GM12878 (cell line): ENCODE measurements around the gene OSBPL3. TPM values are rescaled to one million over a fixed set of nuclear protein-coding genes. Genes with fewer than 3 reads are reported as not detected.
A peak's percentile ranks its signal among the peaks of the same experiment; 100 is the strongest.

Experiments
- ATF7 ChIP-seq: fragments of 450-650 bp; IDR thresholded peaks from 2 replicates; pipeline ENCODE4 v1.6.1; 2016; ENCODE audit warnings: low read depth, mild to moderate bottlenecking
- CREB1 ChIP-seq: IDR thresholded peaks from 2 replicates; pipeline ENCODE4 v1.6.1; 2012; ENCODE audit warnings: low read depth, mild to moderate bottlenecking, inconsistent platforms
- CTCF ChIP-seq, 3 experiments: IDR thresholded peaks in 2 of 3; conservative IDR thresholded peaks in 1 of 3; 2 replicates each; pipeline ENCODE4 v1.5.1; 2011; ENCODE audit warnings: low read depth in 3 of 3, low read length in 3 of 3, mild to moderate bottlenecking in 3 of 3, control low read depth in 2 of 3, moderate library complexity in 2 of 3, inconsistent platforms in 1 of 3, mixed read lengths in 1 of 3; ENCODE audit not compliant: control insufficient read depth in 2 of 3, insufficient read depth in 1 of 3; ENCODE audit errors: extremely low read depth in 1 of 3
- EGR1 ChIP-seq, 2 experiments: IDR thresholded peaks; 1 replicate in 1 of 2; 2 replicates in 1 of 2; pipeline ENCODE4 v1.6.1; 2011 to 2012; ENCODE audit warnings: low read depth in 2 of 2, low read length in 2 of 2, borderline replicate concordance in 1 of 2, mild to moderate bottlenecking in 1 of 2, moderate library complexity in 1 of 2
- ELK1 ChIP-seq: IDR thresholded peaks from 2 replicates; pipeline ENCODE4 v1.6.1; 2012; ENCODE audit warnings: low read depth, low read length, improper control_type of control experiment
- GABPA ChIP-seq: IDR thresholded peaks from 2 replicates; pipeline ENCODE4 v1.6.1; 2014; ENCODE audit warnings: antibody characterized with exemption, low read depth, mild to moderate bottlenecking, inconsistent platforms
- KDM1A ChIP-seq: fragments of 200-600 bp; sonication (generic); IDR thresholded peaks from 2 replicates; pipeline ENCODE4 v1.6.1; 2016; ENCODE audit warnings: borderline replicate concordance
- NKRF ChIP-seq: fragments of 450-650 bp; conservative IDR thresholded peaks from 2 replicates; pipeline ENCODE4 v1.6.1; 2017; ENCODE audit warnings: mild to moderate bottlenecking, moderate library complexity
- PBX3 ChIP-seq: IDR thresholded peaks from 2 replicates; pipeline ENCODE4 v1.6.1; 2011; ENCODE audit warnings: mild to moderate bottlenecking, low read depth, low read length, moderate library complexity; ENCODE audit not compliant: insufficient replicate concordance
- POU2F2 ChIP-seq: IDR thresholded peaks from 3 replicates; pipeline ENCODE4 v1.6.1; 2011; ENCODE audit warnings: low read depth, mild to moderate bottlenecking, low read length, borderline replicate concordance
- RCOR1 ChIP-seq: conservative IDR thresholded peaks from 2 replicates; pipeline ENCODE4 v1.6.1; 2012; ENCODE audit warnings: low read depth, low read length, improper control_type of control experiment
- REST ChIP-seq: IDR thresholded peaks from 2 replicates; pipeline ENCODE4 v1.6.1; 2012; ENCODE audit warnings: mild to moderate bottlenecking, low read depth, low read length
- SIX5 ChIP-seq: IDR thresholded peaks from 2 replicates; pipeline ENCODE4 v1.6.1; 2011; ENCODE audit warnings: mild to moderate bottlenecking, low read depth, low read length, moderate library complexity; ENCODE audit not compliant: severe bottlenecking
- ZNF384 ChIP-seq: IDR thresholded peaks from 2 replicates; pipeline ENCODE4 v1.6.1; 2012; ENCODE audit warnings: low read depth, mild to moderate bottlenecking, low read length, improper control_type of control experiment, borderline replicate concordance
- ZNF687 ChIP-seq: fragments of 450-650 bp; IDR thresholded peaks from 2 replicates; pipeline ENCODE4 v1.6.1; 2017; ENCODE audit warnings: mild to moderate bottlenecking, moderate library complexity
- polyA plus RNA-seq, 11 experiments: library from polyadenylated mRNA; depleted of rRNA in 4 of 11; unstranded in 6 of 11; stranded (reverse) in 5 of 11; fragments of >200 nt; fragmentation: Nextera tagmentation in 4 of 11; fragmentation: Illumina TruSeq in 1 of 11; extraction: Ambion mirVana in 4 of 11; extraction: Trizol in 1 of 11; gene quantifications; 1 replicate in 1 of 11; 2 replicates in 10 of 11; pipeline versions ENCODE4 v1.2.1 to v1.2.3, GENCODE V29; 2011 to 2016; ENCODE audit warnings: inconsistent platforms in 2 of 11, missing spikeins in 2 of 11, low read depth in 1 of 11
- total RNA-seq, 4 experiments: library from RNA; depleted of rRNA in 3 of 4; stranded (reverse); fragments of >200 nt in 3 of 4; fragmentation: Illumina TruSeq in 1 of 4; extraction: Trizol in 1 of 4; gene quantifications; 2 replicates each; pipeline versions ENCODE4 v1.2.1 to v1.2.3, GENCODE V29; 2013 to 2021

Gene OSBPL3
- total and polyA plus RNA-seq, 10 of the 15 experiments (the other 5 are each of a cell fraction or from before 2014, with no cell fraction given), result 6.1 to 46.6 (median 27.0) TPM

- TF ChIP-seq ZNF384, result no peak
- no peak for TF ChIP-seq SIX5
- no peak for TF ChIP-seq PBX3
- peak; percentile 72 for TF ChIP-seq ATF7
- TF ChIP-seq GABPA, result 0 out of 2 replicates have a peak, but pooled peaks have one; percentile 44
- TF ChIP-seq EGR1 (IDR thresholded peaks at IDR 0.05; ENCODE audit: borderline replicate concordance in 1 of 2, low read depth in 2 of 2, low read length in 2 of 2), result no peak
- TF ChIP-seq CREB1, result peak; percentile 67
- TF ChIP-seq RCOR1, result no peak
- TF ChIP-seq KDM1A, result no peak
- TF ChIP-seq POU2F2, result no peak
- no peak for TF ChIP-seq REST
- no peak for TF ChIP-seq NKRF
- no peak for TF ChIP-seq ZNF687
- TF ChIP-seq ELK1, result no peak
- no peak for TF ChIP-seq CTCF (IDR thresholded peaks at IDR 0.05 in 2 of 3, conservative IDR thresholded peaks at IDR 0.05 in 1 of 3; ENCODE audit: control insufficient read depth in 2 of 3, extremely low read depth in 1 of 3, insufficient read depth in 1 of 3, low read depth in 3 of 3, low read length in 3 of 3)
These were observed 81.3 kb downstream of the OSBPL3 start (continued) for GRCh38 chr7:24898691-24899090.
